Measurements from ENCODE around the gene SLC27A3.
A peak's percentile ranks its signal among the peaks of the same experiment; 100 is the strongest.

SLC27A3 gene

GRCh38 chr1:153774780-153775457 is at the start of gene SLC27A3:
Gene SLC27A3, plus strand, starts transcription at chr1:153775407. Its CDS starts 91 bp downstream, at chr1:153775498.
- peak; percentile 45 for DNase-seq

GRCh38 chr1:153727463-153728304 is 47.5 kb upstream of the SLC27A3 start, which contains the start of gene INTS3:
Gene INTS3, plus strand, starts transcription at chr1:153728050. Its CDS starts 585 bp downstream, at chr1:153728635.
- peak; percentile 96 for DNase-seq

- no peak for DNase-seq
Measured at GRCh38 chr1:153728305-153729066, 46.7 kb upstream of the SLC27A3 start.

- no peak for DNase-seq
Measured at GRCh38 chr1:153730468-153730988, 44.7 kb upstream of the SLC27A3 start.

- DNase-seq, result no peak
Measured at GRCh38 chr1:153733970-153734369, 41.2 kb upstream of the SLC27A3 start.

GRCh38 chr1:153734396-153735089 is 40.7 kb upstream of the SLC27A3 start:
- DNase-seq, result no peak

GRCh38 chr1:153735090-153735420 is 40.2 kb upstream of the SLC27A3 start:
- DNase-seq, result no peak

GRCh38 chr1:153741986-153742385 is 33.2 kb upstream of the SLC27A3 start:
- no peak for DNase-seq

- no peak for DNase-seq
Measured at GRCh38 chr1:153742411-153743142, 32.6 kb upstream of the SLC27A3 start.

GRCh38 chr1:153745417-153745816 is 29.8 kb upstream of the SLC27A3 start:
- DNase-seq, result no peak

- DNase-seq, result no peak
Measured at GRCh38 chr1:153746174-153746573, 29.0 kb upstream of the SLC27A3 start.

- no peak for DNase-seq
Measured at GRCh38 chr1:153748903-153749302, 26.3 kb upstream of the SLC27A3 start.

- DNase-seq, result no peak
Measured at GRCh38 chr1:153749408-153750005, 25.7 kb upstream of the SLC27A3 start.

GRCh38 chr1:153750026-153750995 is 24.9 kb upstream of the SLC27A3 start:
- DNase-seq, result no peak

GRCh38 chr1:153752072-153752471 is 23.1 kb upstream of the SLC27A3 start:
- no peak for DNase-seq

GRCh38 chr1:153752571-153753195 is 22.5 kb upstream of the SLC27A3 start:
- no peak for DNase-seq

- no peak for DNase-seq
Measured at GRCh38 chr1:153754266-153754665, 20.9 kb upstream of the SLC27A3 start.

- no peak for DNase-seq
Measured at GRCh38 chr1:153760440-153760839, 14.8 kb upstream of the SLC27A3 start.

- no peak for DNase-seq
Measured at GRCh38 chr1:153763365-153764225, 11.6 kb upstream of the SLC27A3 start.

All from NCI-H1417 treated with DMSO at 0.1 percent for 48 hours (cell line).